ENCODE results near the gene SFTA2.

DNA sequence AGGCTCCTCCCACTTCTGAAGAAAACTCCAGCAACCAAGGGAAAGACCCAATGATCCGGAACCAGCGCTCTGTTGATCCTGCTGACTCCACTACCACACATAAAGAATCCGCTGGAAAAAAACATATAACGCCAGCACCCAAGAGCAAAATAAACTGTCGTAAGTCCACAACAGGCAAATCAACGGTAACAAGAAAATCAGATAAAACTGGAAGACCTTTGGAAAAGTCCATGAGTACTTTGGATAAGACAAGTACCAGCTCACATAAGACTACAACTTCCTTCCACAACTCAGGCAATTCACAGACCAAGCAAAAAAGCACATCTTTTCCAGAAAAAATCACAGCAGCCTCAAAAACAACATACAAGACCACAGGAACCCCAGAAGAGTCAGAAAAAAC lies 16.8 kb upstream of the SFTA2 start:
- TF ChIP-seq NRF1 (IDR thresholded peaks at IDR 0.05; ENCODE audit: low read depth, low read length) (no peak), KDM1A (IDR thresholded peaks at IDR 0.05; ENCODE audit: borderline replicate concordance, low read length) (no peak), CTCF (IDR thresholded peaks at IDR 0.05; ENCODE audit: control extremely low read depth in 1 of 3, insufficient read depth in 1 of 3, low read depth in 1 of 3, low read length in 3 of 3) (no peak), TCF12 (IDR thresholded peaks at IDR 0.05; ENCODE audit: low read depth, low read length) (no peak), POLR2A (IDR thresholded peaks at IDR 0.05; ENCODE audit: control extremely low read depth in 1 of 2, low read depth in 2 of 2, low read length in 2 of 2) (no peak)
